ENCODE results near the gene GAST.

DNA sequence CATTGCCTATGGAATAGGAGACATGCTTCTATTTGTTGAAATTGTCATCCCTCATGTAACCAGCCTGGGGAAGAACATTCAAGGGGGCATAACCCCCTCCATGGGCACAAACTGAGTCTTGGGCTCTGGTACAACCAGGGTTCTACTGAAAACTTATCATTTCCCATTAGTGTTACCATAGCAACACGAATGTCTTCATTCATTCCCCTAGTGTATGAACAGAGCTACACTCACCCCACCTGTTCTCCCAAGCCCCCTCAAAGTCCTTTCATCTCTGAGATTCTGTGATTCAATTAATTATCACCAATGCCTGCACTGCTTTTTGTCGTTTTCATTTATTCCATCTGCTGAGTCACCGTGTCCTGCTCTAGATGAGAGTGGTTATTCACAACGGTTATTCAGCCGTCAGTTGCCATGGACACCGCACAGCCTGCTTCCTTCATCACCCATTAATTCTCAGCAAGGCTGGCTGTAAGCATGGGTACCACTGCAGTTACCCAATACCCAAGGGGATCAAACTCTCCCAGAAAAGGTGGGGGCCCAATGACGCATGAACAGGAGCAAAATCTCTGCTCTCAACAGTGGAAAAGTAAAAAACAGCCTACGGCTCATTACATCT is 1.6 kb upstream of the GAST start:
- TF ChIP-seq, protein P1, sequence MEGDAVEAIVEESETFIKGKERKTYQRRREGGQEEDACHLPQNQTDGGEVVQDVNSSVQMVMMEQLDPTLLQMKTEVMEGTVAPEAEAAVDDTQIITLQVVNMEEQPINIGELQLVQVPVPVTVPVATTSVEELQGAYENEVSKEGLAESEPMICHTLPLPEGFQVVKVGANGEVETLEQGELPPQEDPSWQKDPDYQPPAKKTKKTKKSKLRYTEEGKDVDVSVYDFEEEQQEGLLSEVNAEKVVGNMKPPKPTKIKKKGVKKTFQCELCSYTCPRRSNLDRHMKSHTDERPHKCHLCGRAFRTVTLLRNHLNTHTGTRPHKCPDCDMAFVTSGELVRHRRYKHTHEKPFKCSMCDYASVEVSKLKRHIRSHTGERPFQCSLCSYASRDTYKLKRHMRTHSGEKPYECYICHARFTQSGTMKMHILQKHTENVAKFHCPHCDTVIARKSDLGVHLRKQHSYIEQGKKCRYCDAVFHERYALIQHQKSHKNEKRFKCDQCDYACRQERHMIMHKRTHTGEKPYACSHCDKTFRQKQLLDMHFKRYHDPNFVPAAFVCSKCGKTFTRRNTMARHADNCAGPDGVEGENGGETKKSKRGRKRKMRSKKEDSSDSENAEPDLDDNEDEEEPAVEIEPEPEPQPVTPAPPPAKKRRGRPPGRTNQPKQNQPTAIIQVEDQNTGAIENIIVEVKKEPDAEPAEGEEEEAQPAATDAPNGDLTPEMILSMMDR (IDR thresholded peaks at IDR 0.05; ENCODE audit: low read length), result no peak
- no peak for TF ChIP-seq EZH2 (IDR thresholded peaks at IDR 0.05; ENCODE audit: borderline replicate concordance, low read length)

Measured in OCI-LY1 (cell line).